Adipocyte (in vitro differentiated cells): ENCODE data around the gene KIAA1671.

Experiments
- DNase-seq: peaks from one replicate; pipeline ENCODE4 v3.0.0-alpha.2; 2015; ENCODE audit warnings: low read depth
- H3K27me3 ChIP-seq: replicated peaks from 2 replicates; pipeline ENCODE4 v1.7.0; 2013; ENCODE audit warnings: mild to moderate bottlenecking, low read length, moderate library complexity; ENCODE audit not compliant: control insufficient read depth, insufficient read depth
- H3K36me3 ChIP-seq: 2 replicates; pipeline ENCODE4 v1.7.0; 2013; ENCODE audit warnings: low read length, mild to moderate bottlenecking, moderate library complexity; ENCODE audit not compliant: control insufficient read depth, insufficient read depth, severe bottlenecking
- H3K4me1 ChIP-seq: 2 replicates; pipeline ENCODE4 v1.7.0; 2013; ENCODE audit warnings: mild to moderate bottlenecking, low read length, moderate library complexity; ENCODE audit not compliant: control insufficient read depth, insufficient read depth
- H3K4me3 ChIP-seq: 2 replicates; pipeline ENCODE4 v1.7.0; 2013; ENCODE audit warnings: mild to moderate bottlenecking, low read length, moderate library complexity
- H3K9ac ChIP-seq: 2 replicates; pipeline ENCODE4 v1.7.0; 2013; ENCODE audit warnings: mild to moderate bottlenecking, low read length, moderate library complexity
- H3K9me3 ChIP-seq: 2 replicates; pipeline ENCODE4 v1.7.0; 2013; ENCODE audit warnings: mild to moderate bottlenecking, low read length, moderate library complexity; ENCODE audit not compliant: control insufficient read depth

KIAA1671 gene

DNA sequence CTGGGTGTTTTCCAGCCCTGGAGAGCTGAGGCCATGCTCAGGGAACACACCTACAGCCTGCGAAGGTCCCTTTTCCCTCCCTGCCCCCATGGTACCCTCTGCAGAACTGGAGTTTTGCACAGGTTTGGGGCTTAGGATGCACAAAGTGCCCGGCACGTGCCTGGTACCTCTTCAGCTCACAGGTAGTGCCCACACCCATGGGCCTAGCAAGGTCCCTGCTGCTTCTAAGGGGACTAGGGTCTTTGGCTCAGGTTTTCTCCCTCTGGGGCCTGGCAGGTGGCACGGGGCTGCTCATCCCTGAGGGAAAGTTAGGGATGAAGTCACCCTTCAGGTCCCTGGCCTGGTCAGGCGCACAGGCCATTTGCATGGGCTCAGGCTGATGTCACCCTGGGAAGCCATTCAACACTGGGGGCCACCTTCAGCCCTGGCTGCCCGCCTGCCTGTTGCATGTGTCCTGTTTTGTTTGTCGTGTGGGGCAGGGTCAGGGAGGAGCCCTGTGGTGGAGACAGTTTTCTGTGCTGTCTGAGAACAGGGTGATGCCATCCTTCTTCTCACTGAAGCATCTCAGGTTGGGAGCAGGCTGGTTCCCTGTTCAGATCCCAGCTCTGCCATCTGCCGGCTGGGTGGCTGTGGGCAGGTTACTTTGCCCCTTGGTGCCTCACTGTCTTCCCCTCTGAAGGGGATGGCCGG is 178.8 kb downstream of the KIAA1671 start:
- no peak for DNase-seq
- no peak overlapping the region for H3K4me3 ChIP-seq
- no peaks in the 10 kb centered on the region for H3K9me3 ChIP-seq
- no peak overlapping the region for H3K9ac ChIP-seq
- H3K27me3 ChIP-seq: peaks cover 13% of the 10 kb centered on the region
- H3K36me3 ChIP-seq: no peaks in the 10 kb centered on the region
- H3K4me1 ChIP-seq: peaks cover 4% of the 10 kb centered on the region

DNA sequence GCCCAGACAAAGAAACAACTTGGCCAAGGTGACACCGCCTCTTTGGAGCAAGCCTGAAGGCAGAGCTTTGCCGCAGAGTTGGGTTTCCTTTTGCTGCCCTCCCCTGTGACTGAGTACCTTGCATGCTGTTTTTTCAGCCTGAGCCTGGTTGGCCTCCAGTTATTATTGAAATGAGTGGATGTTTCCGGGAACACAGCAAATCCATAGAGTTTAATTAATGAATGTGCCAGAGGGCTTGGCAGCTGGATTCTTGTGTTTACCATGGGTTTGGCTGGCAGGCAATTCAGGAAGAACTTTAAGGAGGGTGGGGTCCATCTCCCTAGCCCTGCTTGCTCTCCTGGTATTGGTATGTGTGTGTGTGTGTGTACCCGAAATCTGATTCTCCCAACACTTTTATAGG is 181.5 kb downstream of the KIAA1671 start:
- H3K9me3 ChIP-seq: no peaks in the 10 kb centered on the region
- H3K36me3 ChIP-seq: no peaks in the 10 kb centered on the region
- no peak overlapping the region for H3K9ac ChIP-seq
- H3K27me3 ChIP-seq: peaks cover 4% of the 10 kb centered on the region
- H3K4me3 ChIP-seq: no peak overlapping the region
- no peak for DNase-seq
- peaks cover 12% of the 10 kb centered on the region for H3K4me1 ChIP-seq

DNA sequence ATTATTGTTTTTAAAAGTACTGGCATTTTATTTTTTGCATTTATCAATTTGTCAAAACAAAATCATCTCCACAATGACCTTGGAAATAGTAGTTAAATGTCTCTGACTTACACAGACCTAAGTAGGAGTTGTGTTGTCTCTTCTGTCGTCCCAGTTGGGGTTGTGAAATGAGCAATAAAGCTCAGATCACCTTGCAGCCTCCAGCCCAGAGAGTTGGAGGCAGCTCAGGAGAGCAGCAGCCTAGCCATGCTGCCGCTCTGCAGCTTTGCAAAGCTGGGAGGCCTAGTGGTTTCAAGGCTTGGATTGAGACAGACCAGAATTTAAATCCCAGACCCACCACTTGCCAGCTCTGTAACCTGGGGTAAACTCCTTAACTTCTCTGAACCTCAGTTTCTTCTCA is 181.9 kb downstream of the KIAA1671 start:
- Histone ChIP-seq H3K4me1 (peaks cover 12% of the 10 kb centered on the region), H3K36me3 (no peaks in the 10 kb centered on the region), H3K9ac (no peak overlapping the region), H3K27me3 (peaks cover 4% of the 10 kb centered on the region), H3K9me3 (no peaks in the 10 kb centered on the region), H3K4me3 (no peak overlapping the region)
- no peak for DNase-seq

DNA sequence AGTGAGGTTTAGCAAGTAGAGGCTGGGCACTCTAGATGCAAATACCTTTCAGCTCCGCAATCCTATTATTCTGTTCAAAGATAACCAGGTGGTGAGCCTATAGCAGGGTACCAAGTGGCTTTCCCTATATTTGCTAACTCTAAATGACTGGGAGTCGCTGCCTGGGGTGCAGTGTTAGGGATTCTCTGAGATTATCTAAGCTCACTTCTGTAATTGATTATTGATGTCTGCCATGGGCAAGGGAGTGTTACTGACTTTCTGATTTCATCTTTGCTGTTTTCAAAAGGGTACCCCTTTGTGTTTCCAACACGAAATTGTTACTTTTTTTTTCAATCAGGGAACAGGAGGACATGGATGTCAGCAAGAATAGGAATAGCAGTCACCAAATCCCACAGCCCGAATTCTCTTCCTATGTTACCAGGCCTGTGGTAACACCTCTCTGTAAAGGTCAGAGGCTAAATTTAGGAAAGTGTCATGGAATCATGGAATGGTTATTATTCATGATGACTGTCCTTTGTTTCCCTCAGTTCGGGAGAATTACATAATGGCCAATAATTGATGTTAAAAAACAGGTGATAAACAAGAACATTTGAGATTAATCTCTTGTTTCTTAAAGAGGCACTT is 184.5 kb downstream of the KIAA1671 start:
- H3K4me1 ChIP-seq: peaks cover 12% of the 10 kb centered on the region
- DNase-seq: no peak
- no peaks in the 10 kb centered on the region for H3K27me3 ChIP-seq

DNA sequence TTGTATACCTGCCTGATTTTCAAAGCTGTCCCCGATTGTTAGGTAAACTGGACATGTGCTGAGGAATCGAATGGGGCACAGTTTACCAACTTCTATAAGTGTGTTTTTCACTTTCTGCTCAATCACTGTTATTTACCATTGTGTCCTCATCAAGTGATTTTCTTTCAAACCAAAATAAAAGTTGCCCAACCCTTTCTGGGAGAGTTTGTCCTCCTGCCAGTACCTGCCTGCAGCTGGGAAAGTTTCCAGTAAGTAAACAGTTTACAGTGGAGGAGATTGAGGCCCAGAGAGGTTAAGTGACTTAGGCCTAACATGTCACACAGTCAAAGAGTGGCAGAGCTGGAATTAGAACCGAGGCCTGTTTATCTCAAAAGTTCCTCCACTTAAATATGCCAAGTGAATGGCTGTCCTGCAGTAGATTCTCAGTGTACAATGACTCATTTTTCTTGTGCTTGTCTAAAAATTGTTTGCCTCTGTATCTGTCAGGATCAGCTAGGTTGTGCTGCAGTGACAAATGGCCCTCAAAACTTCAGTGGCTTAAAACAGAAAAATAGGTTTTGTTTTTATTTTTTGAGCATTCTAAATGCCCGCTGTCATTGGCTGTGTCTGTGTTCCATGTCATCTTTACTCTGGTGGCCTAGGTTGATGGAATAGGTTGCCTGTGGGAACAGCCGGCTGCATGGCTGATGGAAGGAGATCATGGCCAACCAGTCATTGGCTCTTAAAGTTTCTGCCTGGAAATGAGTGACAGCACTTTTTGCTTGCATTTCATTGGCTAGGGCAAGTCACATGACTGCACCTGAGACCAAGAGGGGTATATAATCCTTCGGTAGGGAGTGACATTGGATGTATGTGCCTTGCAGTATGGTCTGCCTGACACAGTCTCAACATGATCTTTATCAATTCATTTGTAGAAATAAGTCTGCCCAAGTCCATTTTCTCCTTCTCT is 185.3 kb downstream of the KIAA1671 start:
- Histone ChIP-seq H3K9me3 (no peaks in the 10 kb centered on the region), H3K4me3 (no peak overlapping the region), H3K36me3 (no peaks in the 10 kb centered on the region), H3K9ac (no peak overlapping the region), H3K27me3 (no peaks in the 10 kb centered on the region), H3K4me1 (peaks cover 12% of the 10 kb centered on the region)
- DNase-seq: no peak

More for the DNA sequence above, 184.5 kb downstream of the KIAA1671 start:
- no peak overlapping the region for H3K9ac ChIP-seq
- no peaks in the 10 kb centered on the region for H3K9me3 ChIP-seq
- H3K36me3 ChIP-seq: no peaks in the 10 kb centered on the region
- H3K4me3 ChIP-seq: no peak overlapping the region

DNA sequence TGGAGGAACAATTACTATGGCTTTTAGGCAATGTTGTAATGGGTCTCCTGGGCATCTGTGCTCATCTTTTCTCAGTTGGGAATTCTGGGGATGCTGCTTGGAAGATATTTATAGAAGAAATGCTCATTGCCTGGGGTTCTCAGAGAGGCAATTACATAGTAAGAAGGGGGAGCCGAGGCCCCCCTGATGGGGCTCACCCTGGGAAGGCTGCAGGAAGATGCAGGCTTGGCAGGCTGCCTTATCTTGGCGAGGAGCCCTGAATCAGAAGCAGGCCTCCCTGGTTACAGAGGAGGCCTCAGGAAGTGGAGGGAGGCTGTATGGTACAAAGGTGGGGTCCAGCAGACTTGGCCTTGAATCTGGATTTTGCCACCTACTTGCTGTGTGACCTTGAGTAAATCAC is 186.5 kb downstream of the KIAA1671 start:
- no peak for DNase-seq
- Histone ChIP-seq H3K4me3 (no peak overlapping the region), H3K27me3 (peaks cover under 1% of the 10 kb centered on the region), H3K4me1 (peaks cover 10% of the 10 kb centered on the region), H3K36me3 (no peaks in the 10 kb centered on the region), H3K9me3 (no peaks in the 10 kb centered on the region), H3K9ac (no peak overlapping the region)

DNA sequence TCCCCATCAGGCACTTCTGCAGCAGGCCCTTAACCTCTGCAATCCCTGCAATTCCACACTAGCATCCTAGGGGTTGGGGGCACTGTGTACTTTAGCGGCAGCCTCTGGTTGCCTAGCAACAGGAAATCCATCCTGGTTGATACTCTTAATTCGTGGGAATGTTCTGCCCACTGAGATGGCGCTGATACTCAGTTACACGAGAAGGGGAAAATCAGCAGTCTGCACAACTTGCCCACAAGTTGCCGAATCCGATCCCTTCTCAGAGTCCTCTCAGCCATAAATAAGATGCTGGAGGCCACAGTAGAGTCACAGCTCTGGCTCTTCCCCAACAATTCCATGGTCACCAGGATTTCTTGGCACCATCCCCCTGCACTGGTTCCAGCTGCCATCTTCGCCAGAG is 189.6 kb downstream of the KIAA1671 start:
- H3K27me3 ChIP-seq: peaks cover 4% of the 10 kb centered on the region
- no peak for DNase-seq
- no peaks in the 10 kb centered on the region for H3K36me3 ChIP-seq
- H3K4me1 ChIP-seq: peaks cover 9% of the 10 kb centered on the region
- H3K4me3 ChIP-seq: no peak overlapping the region
- H3K9me3 ChIP-seq: no peaks in the 10 kb centered on the region
- no peak overlapping the region for H3K9ac ChIP-seq

DNA sequence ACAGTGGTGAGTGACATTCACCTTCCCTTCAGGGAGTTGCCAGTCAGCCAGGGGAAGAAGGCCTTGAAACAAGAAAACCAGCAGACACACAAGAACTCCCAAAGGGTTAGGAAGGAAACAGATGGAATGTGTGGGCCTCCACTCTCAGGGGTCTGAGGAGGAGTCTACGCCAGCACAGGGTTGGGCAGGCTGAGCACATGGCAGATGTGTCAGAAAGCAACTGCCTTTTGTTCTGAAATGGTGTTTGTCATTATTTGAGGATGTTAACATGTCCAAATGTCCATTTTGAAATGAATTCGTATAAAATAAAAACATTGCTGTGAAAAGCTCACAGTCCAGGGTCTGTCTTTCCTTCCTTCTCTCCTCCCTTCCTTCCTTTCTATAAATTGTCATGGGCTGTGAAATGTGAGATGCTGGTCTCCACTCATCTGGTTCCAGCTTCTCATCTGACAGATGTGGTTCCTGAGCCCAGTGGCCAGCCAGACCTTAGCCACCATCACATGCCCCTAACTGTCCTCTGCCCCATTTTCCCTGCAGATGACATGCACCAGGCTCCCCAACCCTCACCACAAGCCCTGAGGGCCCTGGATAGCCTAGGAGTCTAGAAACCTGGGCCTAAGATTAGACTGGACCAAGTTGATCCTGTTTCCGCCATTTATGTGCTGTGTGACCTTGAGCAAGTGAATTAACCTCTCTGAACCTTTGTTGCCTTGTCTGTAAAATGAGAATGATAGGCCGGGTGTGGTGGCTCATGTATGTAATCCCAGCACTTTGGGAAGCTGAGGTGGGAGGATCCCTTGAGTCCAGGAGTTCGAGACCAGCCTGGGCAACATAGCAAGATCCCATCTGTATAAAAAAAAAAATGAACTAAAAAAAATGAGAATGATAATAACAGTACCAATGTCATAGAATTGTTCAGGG is 190.9 kb downstream of the KIAA1671 start:
- no peaks in the 10 kb centered on the region for H3K9me3 ChIP-seq

DNA sequence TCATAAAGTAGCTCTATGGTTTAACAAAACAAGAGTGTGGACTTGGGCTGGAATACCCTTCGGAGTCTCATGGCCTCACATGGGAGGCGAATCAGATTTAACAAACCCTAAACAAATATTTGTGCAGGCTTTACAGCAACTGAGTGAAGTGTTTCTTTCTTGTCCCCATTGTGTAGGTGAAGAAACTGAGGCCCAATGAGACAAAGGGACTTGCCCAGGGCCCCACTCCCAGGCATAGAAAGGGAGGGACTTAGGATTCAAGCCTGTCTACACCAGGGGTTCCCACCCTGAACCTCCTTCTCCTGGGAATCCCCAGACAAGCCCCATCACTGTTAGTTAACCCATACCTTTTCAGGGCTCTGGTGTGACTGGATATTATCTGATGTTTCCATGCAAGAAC is 192.0 kb downstream of the KIAA1671 start:
- Histone ChIP-seq H3K9ac (no peak overlapping the region), H3K4me3 (no peak overlapping the region), H3K9me3 (no peaks in the 10 kb centered on the region), H3K27me3 (peaks cover 7% of the 10 kb centered on the region), H3K36me3 (no peaks in the 10 kb centered on the region), H3K4me1 (no peaks in the 10 kb centered on the region)
- no peak for DNase-seq

More for the DNA sequence above, 190.9 kb downstream of the KIAA1671 start:
- no peak overlapping the region for H3K9ac ChIP-seq
- H3K27me3 ChIP-seq: peaks cover 6% of the 10 kb centered on the region
- H3K4me1 ChIP-seq: no peaks in the 10 kb centered on the region
- H3K36me3 ChIP-seq: no peaks in the 10 kb centered on the region
- no peak overlapping the region for H3K4me3 ChIP-seq
- no peak for DNase-seq

DNA sequence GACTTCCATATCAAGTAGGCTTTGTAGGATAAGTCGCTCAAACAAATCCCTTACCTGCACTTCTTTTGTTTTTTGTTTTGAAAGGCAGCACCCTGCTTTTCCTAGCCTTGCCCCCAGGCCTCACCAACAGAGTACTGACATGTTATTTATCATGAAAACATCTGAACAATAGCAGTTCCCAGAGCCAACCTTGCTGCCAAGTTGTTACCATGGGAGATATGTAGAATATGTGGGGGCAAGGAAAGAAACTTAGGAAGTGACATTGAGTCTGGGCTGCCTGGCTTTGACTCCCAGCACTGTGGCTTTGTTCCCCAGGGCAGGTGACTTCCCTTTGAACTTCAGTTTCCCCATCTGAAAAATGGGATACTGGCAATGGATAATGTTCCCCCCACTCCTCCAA is 193.8 kb downstream of the KIAA1671 start:
- Histone ChIP-seq H3K9me3 (no peaks in the 10 kb centered on the region), H3K36me3 (no peaks in the 10 kb centered on the region), H3K4me1 (no peaks in the 10 kb centered on the region), H3K4me3 (no peak overlapping the region), H3K9ac (no peak overlapping the region), H3K27me3 (peaks cover 10% of the 10 kb centered on the region)
- no peak for DNase-seq
